ENCODE data around the gene C1QTNF7.

The C1QTNF7 gene

DNA sequence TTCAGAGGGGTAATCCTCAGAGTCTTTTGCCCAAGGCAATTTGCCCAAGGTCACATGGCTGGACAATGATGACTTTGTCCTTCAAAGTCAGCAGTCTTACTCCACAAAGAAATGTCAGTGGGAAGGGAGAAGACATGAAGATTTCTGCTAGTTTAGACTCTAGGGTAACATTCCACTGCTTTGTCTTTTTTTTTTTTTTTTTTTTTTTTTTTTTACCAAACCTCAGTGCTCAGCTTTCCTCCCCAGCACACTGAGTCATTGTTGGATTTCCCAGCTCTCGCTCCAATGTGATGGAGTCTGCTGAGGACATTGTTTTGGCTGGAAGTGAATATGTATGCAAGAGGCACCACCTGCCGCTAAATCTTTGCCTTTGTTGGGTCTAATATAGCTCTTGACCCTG lies 7.2 kb upstream of the C1QTNF7 start:
- POLR2A ChIA-PET: no interaction called here
- DNase-seq: no peak
- no peaks in the 10 kb centered on the region for H3K36me3 ChIP-seq (ENCODE audit: control insufficient read depth in 4 of 4, insufficient read depth in 4 of 4, low read length in 3 of 4)
- CTCF ChIA-PET: no interaction called here
- peaks cover 11 to 17% (median 13%) of the 10 kb centered on the region in 4 experiments for H3K4me1 ChIP-seq (ENCODE audit: control extremely low read depth in 1 of 4, control insufficient read depth in 4 of 4, insufficient read depth in 4 of 4, low read length in 3 of 4)
- H3K27me3 ChIP-seq (replicated peaks in 2 of 5; ENCODE audit: control insufficient read depth in 4 of 5, insufficient read depth in 5 of 5, low read length in 4 of 5): no peaks in the 10 kb centered on the region
- no CpG with 5 or more reads among the region's 2 CpGs for WGBS (ENCODE audit: insufficient coverage)
- H3K9me3 ChIP-seq (ENCODE audit: control extremely low read depth in 1 of 5, control insufficient read depth in 4 of 5, insufficient read depth in 2 of 5, low read depth in 1 of 5, low read length in 4 of 5): no peaks in the 10 kb centered on the region
- no peak overlapping the region for H3K27ac ChIP-seq (ENCODE audit: insufficient read depth in 1 of 2, low read depth in 1 of 2, low read length in 2 of 2, poor library complexity in 1 of 2, severe bottlenecking in 2 of 2)
- no peak overlapping the region for H3K4me3 ChIP-seq (ENCODE audit: control insufficient read depth in 1 of 7, extremely low read depth in 1 of 7, insufficient read depth in 4 of 7, low read depth in 2 of 7, low read length in 6 of 7)

DNA sequence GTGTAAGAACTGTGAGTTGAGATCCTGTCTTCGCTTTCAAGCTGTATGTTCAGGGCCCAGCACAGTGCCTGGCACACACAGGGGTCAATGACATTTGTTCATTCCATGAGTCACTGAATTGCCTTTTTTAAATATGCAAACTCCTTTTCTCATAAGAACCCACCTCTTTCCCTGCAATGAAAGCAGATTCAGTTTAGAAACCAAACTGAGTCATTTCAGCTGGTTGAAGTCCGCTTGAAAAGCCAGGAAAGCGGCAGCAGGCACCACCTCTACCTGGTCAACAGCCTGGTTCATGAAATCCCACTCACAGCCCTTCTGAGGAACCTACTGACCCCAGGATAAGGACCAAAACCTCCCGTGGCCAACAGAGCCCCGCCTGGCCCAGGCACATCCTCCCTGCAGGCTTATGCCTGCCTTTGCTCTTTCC lies 4.5 kb upstream of the C1QTNF7 start:
- 95% methylated on average over 4 of the region's 5 CpGs for WGBS (ENCODE audit: insufficient coverage)
- no peak overlapping the region for H3K4me3 ChIP-seq (ENCODE audit: control insufficient read depth in 1 of 7, extremely low read depth in 1 of 7, insufficient read depth in 4 of 7, low read depth in 2 of 7, low read length in 6 of 7)
- DNase-seq: no peak
- peaks cover 0 to 2% (median 0%) of the 10 kb centered on the region in 4 experiments for H3K4me1 ChIP-seq (ENCODE audit: control extremely low read depth in 1 of 4, control insufficient read depth in 4 of 4, insufficient read depth in 4 of 4, low read length in 3 of 4)
- no peaks in the 10 kb centered on the region for H3K9me3 ChIP-seq (ENCODE audit: control extremely low read depth in 1 of 5, control insufficient read depth in 4 of 5, insufficient read depth in 2 of 5, low read depth in 1 of 5, low read length in 4 of 5)
- ChIA-PET CTCF (no interaction called here), POLR2A (no interaction called here)
- no peaks in the 10 kb centered on the region for H3K36me3 ChIP-seq (ENCODE audit: control insufficient read depth in 4 of 4, insufficient read depth in 4 of 4, low read length in 3 of 4)
- H3K27ac ChIP-seq (ENCODE audit: insufficient read depth in 1 of 2, low read depth in 1 of 2, low read length in 2 of 2, poor library complexity in 1 of 2, severe bottlenecking in 2 of 2): no peak overlapping the region
- H3K27me3 ChIP-seq (replicated peaks in 2 of 5; ENCODE audit: control insufficient read depth in 4 of 5, insufficient read depth in 5 of 5, low read length in 4 of 5): no peaks in the 10 kb centered on the region

DNA sequence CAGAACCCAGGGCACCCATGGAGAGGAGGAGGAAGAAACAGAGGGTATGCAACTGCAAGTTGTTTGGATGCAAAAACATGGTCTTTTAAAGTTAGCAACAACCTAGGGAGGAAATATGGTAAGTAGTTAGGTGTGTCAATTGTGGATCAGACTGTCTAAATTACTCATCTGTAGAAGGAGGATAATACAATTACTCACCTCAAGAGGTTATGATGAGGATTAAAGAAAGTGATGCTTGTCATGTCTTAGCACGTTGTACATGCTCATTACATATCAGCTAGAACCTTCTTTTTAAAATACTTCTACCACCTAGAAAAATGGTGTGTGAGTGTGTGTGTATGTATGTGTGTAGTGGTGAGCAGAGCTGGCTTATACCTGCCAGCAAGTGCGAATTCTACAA lies 2.3 kb upstream of the C1QTNF7 start:
- no peak overlapping the region for H3K27ac ChIP-seq (ENCODE audit: insufficient read depth in 1 of 2, low read depth in 1 of 2, low read length in 2 of 2, poor library complexity in 1 of 2, severe bottlenecking in 2 of 2)
- no peaks in the 10 kb centered on the region for H3K27me3 ChIP-seq (replicated peaks in 2 of 5; ENCODE audit: control insufficient read depth in 4 of 5, insufficient read depth in 5 of 5, low read length in 4 of 5)
- H3K4me3 ChIP-seq (ENCODE audit: control insufficient read depth in 1 of 7, extremely low read depth in 1 of 7, insufficient read depth in 4 of 7, low read depth in 2 of 7, low read length in 6 of 7): no peak overlapping the region
- CTCF ChIA-PET: interaction anchor here (1.1 to 1.9 kb wide), 3 partner anchors 29 to 129 kb away, joined by 3 to 8 read pairs (median 4); no protein-coding TSS in a partner anchor
- H3K9me3 ChIP-seq (ENCODE audit: control extremely low read depth in 1 of 5, control insufficient read depth in 4 of 5, insufficient read depth in 2 of 5, low read depth in 1 of 5, low read length in 4 of 5): no peaks in the 10 kb centered on the region
- no peaks in the 10 kb centered on the region for H3K36me3 ChIP-seq (ENCODE audit: control insufficient read depth in 4 of 4, insufficient read depth in 4 of 4, low read length in 3 of 4)
- WGBS (ENCODE audit: insufficient coverage): no CpG with 5 or more reads among the region's 2 CpGs
- no peak for DNase-seq
- POLR2A ChIA-PET: no interaction called here
- H3K4me1 ChIP-seq (ENCODE audit: control extremely low read depth in 1 of 4, control insufficient read depth in 4 of 4, insufficient read depth in 4 of 4, low read length in 3 of 4): peaks cover 0 to 2% (median 0%) of the 10 kb centered on the region in 4 experiments

DNA sequence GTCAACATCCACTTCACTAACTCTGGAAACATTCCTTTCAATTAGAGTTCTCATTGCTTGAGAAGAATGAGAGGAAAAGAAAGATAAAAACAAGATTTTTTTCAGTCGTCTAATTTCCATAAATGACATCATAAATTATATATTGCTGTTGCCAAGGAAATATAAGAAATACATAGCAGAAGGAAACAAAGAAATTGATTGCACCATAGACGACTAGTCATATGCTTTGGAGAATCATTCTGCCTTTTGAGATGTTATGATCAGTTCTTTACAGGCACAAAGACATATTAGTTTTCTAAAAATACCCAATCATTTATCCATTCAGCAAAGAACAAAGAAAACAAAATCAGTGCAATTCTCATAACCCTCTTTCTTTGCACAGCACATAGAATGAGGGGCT lies 672 bp upstream of the C1QTNF7 start:
- Histone ChIP-seq H3K36me3 (ENCODE audit: control insufficient read depth in 4 of 4, insufficient read depth in 4 of 4, low read length in 3 of 4) (no peaks in the 10 kb centered on the region), H3K9me3 (ENCODE audit: control extremely low read depth in 1 of 5, control insufficient read depth in 4 of 5, insufficient read depth in 2 of 5, low read depth in 1 of 5, low read length in 4 of 5) (no peaks in the 10 kb centered on the region), H3K27ac (ENCODE audit: insufficient read depth in 1 of 2, low read depth in 1 of 2, low read length in 2 of 2, poor library complexity in 1 of 2, severe bottlenecking in 2 of 2) (no peak overlapping the region), H3K4me3 (ENCODE audit: control insufficient read depth in 1 of 7, extremely low read depth in 1 of 7, insufficient read depth in 4 of 7, low read depth in 2 of 7, low read length in 6 of 7) (no peak overlapping the region), H3K4me1 (ENCODE audit: control extremely low read depth in 1 of 4, control insufficient read depth in 4 of 4, insufficient read depth in 4 of 4, low read length in 3 of 4) (peaks cover 0 to 2% (median 0%) of the 10 kb centered on the region in 4 experiments), H3K27me3 (replicated peaks in 2 of 5; ENCODE audit: control insufficient read depth in 4 of 5, insufficient read depth in 5 of 5, low read length in 4 of 5) (no peaks in the 10 kb centered on the region)
- WGBS (ENCODE audit: insufficient coverage): no CpG with 5 or more reads among the region's 2 CpGs
- POLR2A ChIA-PET: no interaction called here
- CTCF ChIA-PET: interaction anchor here (1.8 kb wide), 1 partner anchor 30 kb away, joined by 8 read pairs; no protein-coding TSS in a partner anchor
- DNase-seq: no peak

DNA sequence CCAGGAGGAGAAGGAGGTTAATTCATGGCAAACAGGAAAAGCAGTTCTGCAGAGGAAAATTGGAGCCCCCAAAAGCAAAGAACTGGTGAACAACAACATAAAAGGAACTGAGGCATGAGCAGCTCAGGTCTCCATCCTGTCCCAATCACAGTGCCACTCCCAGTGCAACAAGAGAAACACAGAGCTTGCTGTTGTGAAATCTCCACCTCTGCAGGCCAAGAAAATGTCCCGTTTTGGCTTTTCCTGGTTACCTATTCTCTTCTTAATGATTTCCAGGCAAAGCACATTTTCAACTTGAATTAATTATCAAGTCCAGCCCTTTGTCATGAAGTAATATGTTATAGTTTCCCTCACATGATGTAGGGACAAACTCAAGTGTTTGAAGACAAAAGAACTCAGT lies 778 bp downstream of the C1QTNF7 start:
- Histone ChIP-seq H3K4me3 (ENCODE audit: control insufficient read depth in 1 of 7, extremely low read depth in 1 of 7, insufficient read depth in 4 of 7, low read depth in 2 of 7, low read length in 6 of 7) (no peak overlapping the region), H3K4me1 (ENCODE audit: control extremely low read depth in 1 of 4, control insufficient read depth in 4 of 4, insufficient read depth in 4 of 4, low read length in 3 of 4) (peaks cover 0 to 2% (median 0%) of the 10 kb centered on the region in 4 experiments), H3K27ac (ENCODE audit: insufficient read depth in 1 of 2, low read depth in 1 of 2, low read length in 2 of 2, poor library complexity in 1 of 2, severe bottlenecking in 2 of 2) (no peak overlapping the region), H3K36me3 (ENCODE audit: control insufficient read depth in 4 of 4, insufficient read depth in 4 of 4, low read length in 3 of 4) (no peaks in the 10 kb centered on the region), H3K9me3 (ENCODE audit: control extremely low read depth in 1 of 5, control insufficient read depth in 4 of 5, insufficient read depth in 2 of 5, low read depth in 1 of 5, low read length in 4 of 5) (no peaks in the 10 kb centered on the region), H3K27me3 (replicated peaks in 2 of 5; ENCODE audit: control insufficient read depth in 4 of 5, insufficient read depth in 5 of 5, low read length in 4 of 5) (no peaks in the 10 kb centered on the region)
- POLR2A ChIA-PET: interaction anchor here (0.5 kb wide), 2 partner anchors 73 to 1187 kb away, joined by 4 to 5 read pairs; no protein-coding TSS in a partner anchor
- no peak for DNase-seq
- CTCF ChIA-PET: interaction anchor here (1.0 kb wide), 1 partner anchor 9 kb away, joined by 3 read pairs; no protein-coding TSS in a partner anchor
- WGBS (ENCODE audit: insufficient coverage): no CpG with 5 or more reads among the region's 1 CpG

DNA sequence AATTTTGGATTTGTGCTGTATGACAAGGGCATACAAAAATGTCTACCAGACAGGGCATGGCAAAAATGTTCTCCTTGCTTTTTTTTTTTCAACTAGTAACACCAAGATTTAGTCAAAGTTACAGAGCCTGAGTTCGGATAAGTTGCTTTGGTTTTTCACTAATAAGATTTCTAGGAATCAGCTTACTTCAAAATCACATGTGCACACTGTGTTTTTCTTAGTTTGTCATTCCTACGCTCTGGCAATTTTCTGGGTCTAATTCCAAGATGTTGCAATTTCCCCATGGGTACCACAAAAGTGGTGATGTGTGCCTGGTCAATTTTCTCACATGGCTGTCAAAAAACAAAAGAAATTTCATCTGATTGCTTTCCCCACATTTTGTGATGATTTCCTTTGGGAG lies 6.3 kb downstream of the C1QTNF7 start:
- WGBS (ENCODE audit: insufficient coverage): 92% methylated on average over 2 of the region's 2 CpGs
- no peaks in the 10 kb centered on the region for H3K36me3 ChIP-seq (ENCODE audit: control insufficient read depth in 4 of 4, insufficient read depth in 4 of 4, low read length in 3 of 4)
- DNase-seq: no peak
- H3K27me3 ChIP-seq (replicated peaks in 2 of 5; ENCODE audit: control insufficient read depth in 4 of 5, insufficient read depth in 5 of 5, low read length in 4 of 5): no peaks in the 10 kb centered on the region
- H3K9me3 ChIP-seq (ENCODE audit: control extremely low read depth in 1 of 5, control insufficient read depth in 4 of 5, insufficient read depth in 2 of 5, low read depth in 1 of 5, low read length in 4 of 5): no peaks in the 10 kb centered on the region
- no peak overlapping the region for H3K4me3 ChIP-seq (ENCODE audit: control insufficient read depth in 1 of 7, extremely low read depth in 1 of 7, insufficient read depth in 4 of 7, low read depth in 2 of 7, low read length in 6 of 7)
- H3K4me1 ChIP-seq (ENCODE audit: control extremely low read depth in 1 of 4, control insufficient read depth in 4 of 4, insufficient read depth in 4 of 4, low read length in 3 of 4): peaks cover 0 to 13% (median 7%) of the 10 kb centered on the region in 4 experiments
- H3K27ac ChIP-seq (ENCODE audit: insufficient read depth in 1 of 2, low read depth in 1 of 2, low read length in 2 of 2, poor library complexity in 1 of 2, severe bottlenecking in 2 of 2): no peak overlapping the region
- ChIA-PET CTCF (interaction anchor here (1.3 kb wide), 1 partner anchor 17 kb away, joined by 3 read pairs; no protein-coding TSS in a partner anchor), POLR2A (no interaction called here)

DNA sequence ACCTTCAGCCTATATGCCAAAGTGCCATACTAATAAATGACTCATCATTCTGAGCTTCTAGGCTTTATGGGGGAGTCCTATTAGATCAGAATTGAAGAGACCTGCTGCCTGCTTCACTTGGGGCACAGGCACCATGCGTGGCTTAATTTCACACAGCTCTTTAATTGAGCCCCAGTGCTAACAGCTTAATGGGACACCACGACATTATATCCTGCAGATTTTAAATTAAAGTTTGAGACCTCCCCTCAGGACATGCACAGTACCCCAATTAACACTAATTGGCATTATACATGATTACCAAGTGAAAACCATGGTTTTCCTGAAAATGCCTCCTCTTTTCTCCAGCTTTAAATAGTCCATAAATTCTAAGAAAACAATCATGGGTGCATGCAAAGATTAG lies 6.8 kb downstream of the C1QTNF7 start:
- CTCF ChIA-PET: interaction anchor here (1.3 kb wide), 1 partner anchor 17 kb away, joined by 3 read pairs; no protein-coding TSS in a partner anchor
- peaks cover 0 to 13% (median 7%) of the 10 kb centered on the region in 4 experiments for H3K4me1 ChIP-seq (ENCODE audit: control extremely low read depth in 1 of 4, control insufficient read depth in 4 of 4, insufficient read depth in 4 of 4, low read length in 3 of 4)

More for the DNA sequence above, 6.8 kb downstream of the C1QTNF7 start:
- WGBS (ENCODE audit: insufficient coverage): 95% methylated on average over 2 of the region's 2 CpGs
- POLR2A ChIA-PET: no interaction called here
- DNase-seq: no peak
- H3K4me3 ChIP-seq (ENCODE audit: control insufficient read depth in 1 of 7, extremely low read depth in 1 of 7, insufficient read depth in 4 of 7, low read depth in 2 of 7, low read length in 6 of 7): no peak overlapping the region
- no peak overlapping the region for H3K27ac ChIP-seq (ENCODE audit: insufficient read depth in 1 of 2, low read depth in 1 of 2, low read length in 2 of 2, poor library complexity in 1 of 2, severe bottlenecking in 2 of 2)
- H3K9me3 ChIP-seq (ENCODE audit: control extremely low read depth in 1 of 5, control insufficient read depth in 4 of 5, insufficient read depth in 2 of 5, low read depth in 1 of 5, low read length in 4 of 5): no peaks in the 10 kb centered on the region
- no peaks in the 10 kb centered on the region for H3K27me3 ChIP-seq (replicated peaks in 2 of 5; ENCODE audit: control insufficient read depth in 4 of 5, insufficient read depth in 5 of 5, low read length in 4 of 5)
- H3K36me3 ChIP-seq (ENCODE audit: control insufficient read depth in 4 of 4, insufficient read depth in 4 of 4, low read length in 3 of 4): no peaks in the 10 kb centered on the region

Data from common myeloid progenitor, CD34-positive (primary cell).